ENCODE data around the gene OSBPL6.

DNA sequence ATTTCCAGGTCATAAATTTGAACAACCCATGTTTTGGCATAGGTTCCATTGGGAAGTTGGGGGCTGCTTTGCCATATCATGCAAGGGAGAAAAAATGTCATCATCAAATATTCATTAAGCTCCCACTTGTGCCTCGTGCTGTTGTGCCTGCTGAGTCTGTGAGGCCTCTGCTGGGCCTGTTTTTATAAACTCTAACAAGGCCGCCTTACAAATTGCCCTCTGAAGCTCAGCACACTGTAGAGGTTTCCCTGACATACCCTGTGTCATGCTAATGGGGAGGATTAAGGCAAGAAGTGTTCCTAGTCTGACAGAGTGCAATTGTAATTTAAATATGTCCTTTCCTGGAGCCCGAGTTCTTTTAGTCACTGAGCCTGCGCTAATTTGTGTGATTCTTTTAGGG lies 17.6 kb downstream of the OSBPL6 start:
- TF ChIP-seq, protein P1, sequence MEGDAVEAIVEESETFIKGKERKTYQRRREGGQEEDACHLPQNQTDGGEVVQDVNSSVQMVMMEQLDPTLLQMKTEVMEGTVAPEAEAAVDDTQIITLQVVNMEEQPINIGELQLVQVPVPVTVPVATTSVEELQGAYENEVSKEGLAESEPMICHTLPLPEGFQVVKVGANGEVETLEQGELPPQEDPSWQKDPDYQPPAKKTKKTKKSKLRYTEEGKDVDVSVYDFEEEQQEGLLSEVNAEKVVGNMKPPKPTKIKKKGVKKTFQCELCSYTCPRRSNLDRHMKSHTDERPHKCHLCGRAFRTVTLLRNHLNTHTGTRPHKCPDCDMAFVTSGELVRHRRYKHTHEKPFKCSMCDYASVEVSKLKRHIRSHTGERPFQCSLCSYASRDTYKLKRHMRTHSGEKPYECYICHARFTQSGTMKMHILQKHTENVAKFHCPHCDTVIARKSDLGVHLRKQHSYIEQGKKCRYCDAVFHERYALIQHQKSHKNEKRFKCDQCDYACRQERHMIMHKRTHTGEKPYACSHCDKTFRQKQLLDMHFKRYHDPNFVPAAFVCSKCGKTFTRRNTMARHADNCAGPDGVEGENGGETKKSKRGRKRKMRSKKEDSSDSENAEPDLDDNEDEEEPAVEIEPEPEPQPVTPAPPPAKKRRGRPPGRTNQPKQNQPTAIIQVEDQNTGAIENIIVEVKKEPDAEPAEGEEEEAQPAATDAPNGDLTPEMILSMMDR (IDR thresholded peaks at IDR 0.05) = no peak
- no peak for TF ChIP-seq POLR2A (IDR thresholded peaks at IDR 0.05)

Measured in heart left ventricle (tissue), 13 donors.